Measurements from ENCODE around the gene STAM. TPM values are rescaled to one million over a fixed set of nuclear protein-coding genes. Genes with fewer than 3 reads are reported as not detected.
A peak's percentile ranks its signal among the peaks of the same experiment; 100 is the strongest.

STAM gene
- total RNA-seq, 1 donor from 2014 or later: 43.4 TPM

DNA sequence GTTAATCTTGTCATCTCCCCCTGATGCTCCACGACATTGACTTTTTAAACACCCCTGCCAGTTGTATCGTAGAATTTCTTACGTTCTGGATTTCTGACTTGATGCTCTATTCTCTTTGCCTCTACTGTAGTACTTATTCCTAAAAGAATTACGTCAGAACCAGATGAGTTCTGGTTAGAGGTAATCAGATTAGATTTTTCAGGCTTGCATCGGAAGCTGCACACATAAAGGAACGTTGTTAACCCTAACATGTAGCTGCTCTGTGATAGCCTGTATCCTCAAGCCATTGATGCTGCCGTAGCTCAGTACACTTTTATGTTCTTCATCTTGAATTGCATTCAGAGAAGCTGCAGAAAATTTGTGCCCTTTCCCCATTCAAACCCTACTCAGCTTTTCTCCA, 81.8 kb downstream of the STAM start:
- H3K4me3 Mint-ChIP-seq (ENCODE audit: unreplicated experiment): no peak overlapping the region
- no peak for FAIRE-seq
- no peak for DNase-seq (ENCODE audit: low read depth)
- Histone ChIP-seq H3K9me3 (ENCODE audit: insufficient read depth, low read depth, low read length) (no peaks in the 10 kb centered on the region), H4K20me1 (ENCODE audit: insufficient read depth, low read length) (no peaks in the 10 kb centered on the region), H3K27me3 (ENCODE audit: insufficient read depth, low read length) (no peaks in the 10 kb centered on the region), H3K9ac (ENCODE audit: low read length) (no peak overlapping the region), H2AFZ (ENCODE audit: low read depth, low read length) (no peak overlapping the region), H3K27ac (ENCODE audit: low read depth, low read length) (no peak overlapping the region), H3K79me2 (ENCODE audit: insufficient read depth, low read length) (no peaks in the 10 kb centered on the region), H3K4me1 (ENCODE audit: insufficient read depth, low read length) (no peaks in the 10 kb centered on the region), H3K4me2 (ENCODE audit: low read length) (no peak overlapping the region), H3K36me3 (ENCODE audit: insufficient read depth, low read length) (no peaks in the 10 kb centered on the region), H3K4me3 (ENCODE audit: insufficient read depth, low read depth, low read length) (no peak overlapping the region)
- H3K27me3 Mint-ChIP-seq (ENCODE audit: low read depth, unreplicated experiment): no peaks in the 10 kb centered on the region
- no peak for TF ChIP-seq EZH2 (IDR thresholded peaks at IDR 0.05; ENCODE audit: insufficient read depth, low read length)
- no peak for TF ChIP-seq CTCF (IDR thresholded peaks at IDR 0.05; ENCODE audit: insufficient read depth, low read depth, low read length)
- H3K4me1 Mint-ChIP-seq (ENCODE audit: low read depth, unreplicated experiment): no peaks in the 10 kb centered on the region
- H3K27ac Mint-ChIP-seq (ENCODE audit: unreplicated experiment): no peak overlapping the region
- peaks cover 14% of the 10 kb centered on the region for H3K36me3 Mint-ChIP-seq (ENCODE audit: low read depth, unreplicated experiment)
- no peaks in the 10 kb centered on the region for H3K9me3 Mint-ChIP-seq (ENCODE audit: unreplicated experiment)

DNA sequence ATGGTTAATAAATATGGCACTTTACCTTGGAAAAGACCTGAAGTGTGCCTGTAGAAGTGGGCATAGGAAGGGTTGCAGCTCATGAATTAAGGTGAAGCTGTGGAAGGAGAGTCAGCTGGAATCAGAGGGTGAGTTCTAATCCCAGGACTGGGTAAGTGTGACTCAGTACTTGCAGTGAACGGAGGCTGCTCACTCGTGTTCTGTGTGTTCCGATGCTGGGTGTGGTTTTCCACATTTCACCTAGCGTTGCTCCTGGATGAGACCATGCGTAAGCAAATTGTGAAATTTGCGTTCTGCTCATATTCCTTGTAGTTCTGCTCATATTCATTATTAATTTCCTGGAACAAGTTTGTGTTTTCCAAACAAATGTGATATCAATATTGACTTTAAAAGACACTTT, 85.7 kb downstream of the STAM start:
- Mint-ChIP-seq H3K4me3 (ENCODE audit: unreplicated experiment) (no peak overlapping the region), H3K27ac (ENCODE audit: unreplicated experiment) (no peak overlapping the region), H3K36me3 (ENCODE audit: low read depth, unreplicated experiment) (peaks cover 3% of the 10 kb centered on the region), H3K4me1 (ENCODE audit: low read depth, unreplicated experiment) (no peaks in the 10 kb centered on the region), H3K27me3 (ENCODE audit: low read depth, unreplicated experiment) (no peaks in the 10 kb centered on the region), H3K9me3 (ENCODE audit: unreplicated experiment) (no peaks in the 10 kb centered on the region)
- Histone ChIP-seq H4K20me1 (ENCODE audit: insufficient read depth, low read length) (no peaks in the 10 kb centered on the region), H3K36me3 (ENCODE audit: insufficient read depth, low read length) (no peaks in the 10 kb centered on the region), H3K4me3 (ENCODE audit: insufficient read depth, low read depth, low read length) (no peak overlapping the region), H3K4me1 (ENCODE audit: insufficient read depth, low read length) (no peaks in the 10 kb centered on the region), H3K27ac (ENCODE audit: low read depth, low read length) (no peak overlapping the region), H3K9ac (ENCODE audit: low read length) (no peak overlapping the region), H2AFZ (ENCODE audit: low read depth, low read length) (no peak overlapping the region), H3K79me2 (ENCODE audit: insufficient read depth, low read length) (no peaks in the 10 kb centered on the region), H3K4me2 (ENCODE audit: low read length) (no peak overlapping the region), H3K9me3 (ENCODE audit: insufficient read depth, low read depth, low read length) (no peaks in the 10 kb centered on the region), H3K27me3 (ENCODE audit: insufficient read depth, low read length) (no peaks in the 10 kb centered on the region)
- TF ChIP-seq CTCF (IDR thresholded peaks at IDR 0.05; ENCODE audit: insufficient read depth, low read depth, low read length) (no peak), EZH2 (IDR thresholded peaks at IDR 0.05; ENCODE audit: insufficient read depth, low read length) (no peak)
- no peak for DNase-seq (ENCODE audit: low read depth)
- FAIRE-seq: no peak

- Histone ChIP-seq H2AFZ (ENCODE audit: low read depth, low read length) (no peak overlapping the region), H3K9me3 (ENCODE audit: insufficient read depth, low read depth, low read length) (no peaks in the 10 kb centered on the region), H3K27me3 (ENCODE audit: insufficient read depth, low read length) (no peaks in the 10 kb centered on the region), H3K4me1 (ENCODE audit: insufficient read depth, low read length) (no peaks in the 10 kb centered on the region), H3K4me3 (ENCODE audit: insufficient read depth, low read depth, low read length) (no peak overlapping the region), H3K4me2 (ENCODE audit: low read length) (no peak overlapping the region), H4K20me1 (ENCODE audit: insufficient read depth, low read length) (no peaks in the 10 kb centered on the region), H3K27ac (ENCODE audit: low read depth, low read length) (no peak overlapping the region), H3K9ac (ENCODE audit: low read length) (no peak overlapping the region), H3K36me3 (ENCODE audit: insufficient read depth, low read length) (no peaks in the 10 kb centered on the region), H3K79me2 (ENCODE audit: insufficient read depth, low read length) (no peaks in the 10 kb centered on the region)
- H3K27ac Mint-ChIP-seq (ENCODE audit: unreplicated experiment): no peak overlapping the region
- FAIRE-seq (no peak), DNase-seq (ENCODE audit: low read depth) (peak; percentile 32)
- TF ChIP-seq EZH2 (IDR thresholded peaks at IDR 0.05; ENCODE audit: insufficient read depth, low read length) (no peak), CTCF (IDR thresholded peaks at IDR 0.05; ENCODE audit: insufficient read depth, low read depth, low read length) (no peak)
- H3K27me3 Mint-ChIP-seq (ENCODE audit: low read depth, unreplicated experiment): no peaks in the 10 kb centered on the region
- H3K9me3 Mint-ChIP-seq (ENCODE audit: unreplicated experiment): no peaks in the 10 kb centered on the region
- H3K36me3 Mint-ChIP-seq (ENCODE audit: low read depth, unreplicated experiment): peaks cover 3% of the 10 kb centered on the region
- H3K4me1 Mint-ChIP-seq (ENCODE audit: low read depth, unreplicated experiment): no peaks in the 10 kb centered on the region
- no peak overlapping the region for H3K4me3 Mint-ChIP-seq (ENCODE audit: unreplicated experiment)
Observed at GRCh38 chr10:17730667-17731066, 86.7 kb downstream of the STAM start.
